Measurements from ENCODE around the gene CDK11A.

GRCh38 chr1:1748686-1749321, 24.6 kb upstream of the CDK11A start:
- TF ChIP-seq, protein P1, sequence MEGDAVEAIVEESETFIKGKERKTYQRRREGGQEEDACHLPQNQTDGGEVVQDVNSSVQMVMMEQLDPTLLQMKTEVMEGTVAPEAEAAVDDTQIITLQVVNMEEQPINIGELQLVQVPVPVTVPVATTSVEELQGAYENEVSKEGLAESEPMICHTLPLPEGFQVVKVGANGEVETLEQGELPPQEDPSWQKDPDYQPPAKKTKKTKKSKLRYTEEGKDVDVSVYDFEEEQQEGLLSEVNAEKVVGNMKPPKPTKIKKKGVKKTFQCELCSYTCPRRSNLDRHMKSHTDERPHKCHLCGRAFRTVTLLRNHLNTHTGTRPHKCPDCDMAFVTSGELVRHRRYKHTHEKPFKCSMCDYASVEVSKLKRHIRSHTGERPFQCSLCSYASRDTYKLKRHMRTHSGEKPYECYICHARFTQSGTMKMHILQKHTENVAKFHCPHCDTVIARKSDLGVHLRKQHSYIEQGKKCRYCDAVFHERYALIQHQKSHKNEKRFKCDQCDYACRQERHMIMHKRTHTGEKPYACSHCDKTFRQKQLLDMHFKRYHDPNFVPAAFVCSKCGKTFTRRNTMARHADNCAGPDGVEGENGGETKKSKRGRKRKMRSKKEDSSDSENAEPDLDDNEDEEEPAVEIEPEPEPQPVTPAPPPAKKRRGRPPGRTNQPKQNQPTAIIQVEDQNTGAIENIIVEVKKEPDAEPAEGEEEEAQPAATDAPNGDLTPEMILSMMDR (IDR thresholded peaks at IDR 0.05; ENCODE audit: poor library complexity) = no peak
- TF ChIP-seq EZH2 (IDR thresholded peaks at IDR 0.05; ENCODE audit: borderline replicate concordance) (no peak), EZH2phosphoT487 (IDR thresholded peaks at IDR 0.05; ENCODE audit: low read depth, severe bottlenecking, unreplicated experiment) (no peak)
